Esophagus muscularis mucosa (tissue), 4 donors: ENCODE data around the gene POLRMT. TPM values are rescaled to one million over a fixed set of nuclear protein-coding genes. Genes with fewer than 3 reads are reported as not detected.
"Not testable (repeated sequence)": the region's sequence is repeated elsewhere in the genome, so short reads cannot be mapped to it uniquely, and the experiment has no call there.

Experiments
- DNase-seq: peaks from one replicate; pipeline ENCODE4 v3.0.0-alpha.2; 2017; ENCODE audit errors: extremely low spot score
- H3K27ac ChIP-seq, 4 donors: fragments of 200-600 bp; sonication (generic); replicated peaks in 1 of 4; 1 replicate in 3 of 4; 2 replicates in 1 of 4; pipeline ENCODE4 v1.5.1; 2016 to 2019; ENCODE audit warnings: mild to moderate bottlenecking in 1 of 4
- H3K27me3 ChIP-seq, 4 donors: fragments of 200-600 bp; sonication (generic); one replicate each; pipeline versions ENCODE4 v1.5.1 to v1.6.0; 2016 to 2019
- H3K36me3 ChIP-seq, 4 donors: fragments of 200-600 bp; sonication (generic); one replicate each; pipeline ENCODE4 v1.5.1; 2016 to 2019
- H3K4me1 ChIP-seq, 4 donors: fragments of 200-600 bp; sonication (generic); one replicate each; pipeline ENCODE4 v1.5.1; 2016 to 2019
- H3K4me3 ChIP-seq, 4 donors: fragments of 200-600 bp; sonication (generic); 1 replicate in 2 of 4; 2 replicates in 2 of 4; pipeline ENCODE4 v1.5.1; 2016 to 2019; ENCODE audit warnings: mild to moderate bottlenecking in 4 of 4, moderate library complexity in 1 of 4
- H3K9me3 ChIP-seq, 4 donors: fragments of 200-600 bp; sonication (generic); 1 replicate in 3 of 4; 2 replicates in 1 of 4; pipeline ENCODE4 v1.5.1; 2016 to 2019
- CTCF ChIP-seq, 3 experiments: fragments of 200-600 bp in 2 of 3; fragments of 450-650 bp in 1 of 3; sonication (generic) in 2 of 3; IDR thresholded peaks; one replicate each; pipeline ENCODE4 v1.5.1; 2017 to 2019; ENCODE audit warnings: antibody characterized with exemption in 3 of 3, mild to moderate bottlenecking in 2 of 3, moderate library complexity in 1 of 3
- EP300 ChIP-seq: sonication (generic); formaldehyde crosslinking; IDR thresholded peaks from one replicate; pipeline ENCODE4 v1.6.1; 2017; ENCODE audit warnings: antibody characterized with exemption
- POLR2A ChIP-seq: fragments of 450-650 bp; IDR thresholded peaks from one replicate; pipeline ENCODE4 v1.6.1; 2017; ENCODE audit warnings: antibody characterized with exemption, moderate library complexity, mild to moderate bottlenecking, low read depth
- POLR2AphosphoS5 ChIP-seq, 2 donors: sonication (generic); formaldehyde crosslinking; IDR thresholded peaks; one replicate each; pipeline ENCODE4 v1.6.1; 2017; ENCODE audit warnings: antibody characterized with exemption in 2 of 2
- WGBS: methylation state at CpG from one replicate; pipeline ENCODE4 v1.1.5; 2018; 5-methylcytosine and 5-hydroxymethylcytosine counted together
- intact Hi-C: fragments of 100-400 bp; cut with DNase I; formaldehyde crosslinking; loops from one replicate; pipeline ENCODE4 v1.15.1; 2023
- total RNA-seq, 4 donors: library from RNA; depleted of rRNA; stranded (reverse); fragments of >200 nt; gene quantifications; one replicate each; pipeline versions ENCODE4 v1.1.0 to v1.2.1, GENCODE V29; 2016

Gene POLRMT
- total RNA-seq, 4 donors from 2014 or later = 20.8 to 40.7 (median 30.4) TPM

DNA sequence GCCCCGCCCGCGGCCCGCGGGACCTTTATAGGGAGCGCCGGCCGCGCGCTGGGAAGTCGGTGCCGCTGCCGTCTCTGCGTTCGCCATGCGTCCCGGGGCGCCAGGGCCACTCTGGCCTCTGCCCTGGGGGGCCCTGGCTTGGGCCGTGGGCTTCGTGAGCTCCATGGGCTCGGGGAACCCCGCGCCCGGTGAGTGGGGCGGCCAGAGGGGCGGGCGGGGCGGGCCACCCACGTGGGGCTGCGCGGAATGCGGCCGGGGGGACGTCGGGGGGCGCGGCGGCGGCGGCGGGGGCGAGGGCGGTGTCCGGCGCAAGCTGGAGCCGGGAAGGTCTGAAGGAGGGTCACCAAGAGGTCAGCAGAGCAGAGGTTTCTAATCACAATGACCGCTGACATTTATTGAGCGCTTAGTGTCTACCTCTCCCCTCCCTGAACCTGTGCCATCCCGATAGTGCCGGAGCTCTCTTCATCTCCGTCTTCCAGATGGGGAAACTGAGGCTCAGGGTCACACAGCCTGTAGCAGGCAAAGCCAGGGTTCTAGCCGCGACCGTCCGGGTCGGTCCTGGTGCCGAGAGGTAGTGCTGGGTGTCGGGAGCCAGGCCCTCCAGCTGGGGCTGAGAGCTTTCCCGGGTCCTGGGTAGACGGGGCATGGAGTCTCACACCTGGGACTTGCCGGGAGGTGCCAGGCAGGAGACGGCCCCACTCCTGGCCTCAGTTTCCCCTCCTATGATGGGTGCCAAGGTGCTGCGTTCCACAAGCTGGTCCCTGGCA is 43.2 kb upstream of the POLRMT start, which contains the start of gene FSTL3:
FSTL3 (plus strand) TSS at position 54 of the 767 bp plus-strand sequence; CDS start at position 86, 32 bp downstream.
- Histone ChIP-seq H3K27me3 (peaks cover 0 to 26% (median 0%) of the 10 kb centered on the region in 4 donors), H3K4me3 (peak within 1 kb of the TSS; percentile 71 to 80 (median 74)), H3K27ac (peak within 1 kb of the TSS; percentile 95 to 99 (median 96)), H3K9me3 (no peaks in the 10 kb centered on the region), H3K4me1 (peaks cover 26 to 86% (median 85%) of the 10 kb centered on the region in 4 donors), H3K36me3 (peaks cover 0 to 4% (median 3%) of the 10 kb centered on the region in 4 donors)
- WGBS = 1% methylated on average over 17 of the region's 63 CpGs
- TF ChIP-seq CTCF (IDR thresholded peaks at IDR 0.05) (no peak), POLR2A (no peak), POLR2AphosphoS5 (IDR thresholded peaks at IDR 0.05) (peak; percentile 67 to 94), EP300 (no peak)
- intact Hi-C loops = no loop called here
- no peak for DNase-seq

- TF ChIP-seq POLR2AphosphoS5 (IDR thresholded peaks at IDR 0.05) (no peak), EP300 (no peak), CTCF (IDR thresholded peaks at IDR 0.05) (no peak)
- Histone ChIP-seq H3K27me3 (peaks cover 0 to 26% (median 0%) of the 10 kb centered on the region in 4 donors), H3K4me3 (peak overlapping the region; percentile 71 to 80 (median 74)), H3K4me1 (peaks cover 26 to 81% (median 79%) of the 10 kb centered on the region in 4 donors), H3K9me3 (no peaks in the 10 kb centered on the region), H3K27ac (peak overlapping the region; percentile 95 to 99 (median 96)), H3K36me3 (no peaks in the 10 kb centered on the region)
- DNase-seq = no peak
- intact Hi-C loops = no loop called here
- WGBS = 24% methylated on average over 8 of the region's 31 CpGs
Observed at GRCh38 chr19:676007-676338, 42.6 kb upstream of the POLRMT start.

- Histone ChIP-seq H3K9me3 (no peaks in the 10 kb centered on the region), H3K27ac (peak overlapping the region; percentile 95 to 99 (median 96)), H3K36me3 (no peaks in the 10 kb centered on the region), H3K4me3 (no peak overlapping the region), H3K27me3 (peaks cover 0 to 26% (median 0%) of the 10 kb centered on the region in 4 donors), H3K4me1 (peaks cover 24 to 71% (median 69%) of the 10 kb centered on the region in 4 donors)
- WGBS = 71% methylated on average over 29 of the region's 38 CpGs
- DNase-seq = no peak
- intact Hi-C loops = no loop called here
- no peak for TF ChIP-seq EP300
- TF ChIP-seq POLR2AphosphoS5 (IDR thresholded peaks at IDR 0.05) = no peak
- no peak for TF ChIP-seq POLR2A
- TF ChIP-seq CTCF (IDR thresholded peaks at IDR 0.05) = no peak
Observed at GRCh38 chr19:674282-675151, 41.2 kb upstream of the POLRMT start.

GRCh38 chr19:670609-671075 is 37.3 kb upstream of the POLRMT start:
- TF ChIP-seq POLR2A (no peak), CTCF (IDR thresholded peaks at IDR 0.05) (no peak), EP300 (no peak), POLR2AphosphoS5 (IDR thresholded peaks at IDR 0.05) (no peak)
- WGBS = 80% methylated on average over 6 of the region's 9 CpGs
- H3K36me3 ChIP-seq = no peaks in the 10 kb centered on the region
- intact Hi-C loops = no loop called here
- H3K9me3 ChIP-seq = no peaks in the 10 kb centered on the region
- H3K4me1 ChIP-seq = peaks cover under 1 to 35% (median 32%) of the 10 kb centered on the region in 4 donors
- H3K27ac ChIP-seq = no peak overlapping the region
- DNase-seq = no peak
- peaks cover 0 to 11% (median 0%) of the 10 kb centered on the region in 4 donors for H3K27me3 ChIP-seq
- no peak overlapping the region for H3K4me3 ChIP-seq

GRCh38 chr19:668675-669434 is 35.5 kb upstream of the POLRMT start:
- 76% methylated on average over 12 of the region's 12 CpGs for WGBS

GRCh38 chr19:666985-667573 is 33.7 kb upstream of the POLRMT start:
- not testable (repeated sequence) for H3K36me3 ChIP-seq, H3K27me3 ChIP-seq, DNase-seq, H3K27ac ChIP-seq, H3K9me3 ChIP-seq, H3K4me3 ChIP-seq
- peaks cover 18 to 27% (median 25%) of the 10 kb centered on the region in 4 donors for H3K4me1 ChIP-seq
- intact Hi-C loops = loop anchor here (5.0 kb wide), 1 partner anchor 195 kb away; no protein-coding TSS in a partner anchor
- WGBS = 89% methylated on average over 19 of the region's 38 CpGs

More at GRCh38 chr19:668675-669434, 35.5 kb upstream of the POLRMT start:
- intact Hi-C loops = loop anchor here (5.0 kb wide), 1 partner anchor 193 kb away; no protein-coding TSS in a partner anchor
- DNase-seq, H3K27me3 ChIP-seq, H3K36me3 ChIP-seq, H3K4me3 ChIP-seq, H3K9me3 ChIP-seq, H3K27ac ChIP-seq: not testable (repeated sequence)
- peaks cover 13 to 34% (median 30%) of the 10 kb centered on the region in 4 donors for H3K4me1 ChIP-seq
